ENCODE measurements around the gene TDRD7. TPM values are rescaled to one million over a fixed set of nuclear protein-coding genes. Genes with fewer than 3 reads are reported as not detected.

Gene TDRD7
- total RNA-seq, 1 donor from 2014 or later: 8.1 TPM

GRCh38 chr9:97510797-97511654, 99.1 kb downstream of the TDRD7 start:
- Histone ChIP-seq H3K27ac (no peak overlapping the region), H3K4me3 (no peak overlapping the region), H3K36me3 (no peaks in the 10 kb centered on the region), H3K9me3 (ENCODE audit: low read depth) (no peaks in the 10 kb centered on the region), H3K9ac (no peak overlapping the region), H3F3A (ENCODE audit: low read depth) (no peaks in the 10 kb centered on the region), H4K20me1 (ENCODE audit: low read depth) (no peaks in the 10 kb centered on the region), H3K4me1 (peaks cover 4% of the 10 kb centered on the region), H3K27me3 (peaks cover 17% of the 10 kb centered on the region), H3K79me2 (ENCODE audit: low read depth) (no peaks in the 10 kb centered on the region), H2AFZ (replicated peaks) (no peak overlapping the region), H3K4me2 (no peak overlapping the region)
- Mint-ChIP-seq H3K9me3 (no peaks in the 10 kb centered on the region), H3K4me1 (peaks cover 2% of the 10 kb centered on the region), H3K4me3 (no peak overlapping the region), H3K27me3 (ENCODE audit: insufficient read depth, low read depth) (peaks cover 6% of the 10 kb centered on the region), H3K27ac (no peak overlapping the region), H3K36me3 (no peaks in the 10 kb centered on the region)
- no peak for TF ChIP-seq EZH2 (IDR thresholded peaks at IDR 0.05)
- TF ChIP-seq, protein P1, sequence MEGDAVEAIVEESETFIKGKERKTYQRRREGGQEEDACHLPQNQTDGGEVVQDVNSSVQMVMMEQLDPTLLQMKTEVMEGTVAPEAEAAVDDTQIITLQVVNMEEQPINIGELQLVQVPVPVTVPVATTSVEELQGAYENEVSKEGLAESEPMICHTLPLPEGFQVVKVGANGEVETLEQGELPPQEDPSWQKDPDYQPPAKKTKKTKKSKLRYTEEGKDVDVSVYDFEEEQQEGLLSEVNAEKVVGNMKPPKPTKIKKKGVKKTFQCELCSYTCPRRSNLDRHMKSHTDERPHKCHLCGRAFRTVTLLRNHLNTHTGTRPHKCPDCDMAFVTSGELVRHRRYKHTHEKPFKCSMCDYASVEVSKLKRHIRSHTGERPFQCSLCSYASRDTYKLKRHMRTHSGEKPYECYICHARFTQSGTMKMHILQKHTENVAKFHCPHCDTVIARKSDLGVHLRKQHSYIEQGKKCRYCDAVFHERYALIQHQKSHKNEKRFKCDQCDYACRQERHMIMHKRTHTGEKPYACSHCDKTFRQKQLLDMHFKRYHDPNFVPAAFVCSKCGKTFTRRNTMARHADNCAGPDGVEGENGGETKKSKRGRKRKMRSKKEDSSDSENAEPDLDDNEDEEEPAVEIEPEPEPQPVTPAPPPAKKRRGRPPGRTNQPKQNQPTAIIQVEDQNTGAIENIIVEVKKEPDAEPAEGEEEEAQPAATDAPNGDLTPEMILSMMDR (IDR thresholded peaks at IDR 0.05): no peak
- TF ChIP-seq EZH2phosphoT487 (IDR thresholded peaks at IDR 0.05): no peak
- DNase-seq (ENCODE audit: low spot score): no peak

GRCh38 chr9:97511655-97512427, 99.9 kb downstream of the TDRD7 start:
- H3K27me3 Mint-ChIP-seq (ENCODE audit: insufficient read depth, low read depth): peaks cover 9% of the 10 kb centered on the region
- Histone ChIP-seq H3K4me3 (no peak overlapping the region), H4K20me1 (ENCODE audit: low read depth) (no peaks in the 10 kb centered on the region), H2AFZ (replicated peaks) (no peak overlapping the region), H3K4me1 (peaks cover 12% of the 10 kb centered on the region), H3K79me2 (ENCODE audit: low read depth) (no peaks in the 10 kb centered on the region), H3F3A (ENCODE audit: low read depth) (no peaks in the 10 kb centered on the region), H3K27ac (no peak overlapping the region), H3K9me3 (ENCODE audit: low read depth) (no peaks in the 10 kb centered on the region), H3K36me3 (no peaks in the 10 kb centered on the region), H3K9ac (no peak overlapping the region), H3K27me3 (peaks cover 9% of the 10 kb centered on the region), H3K4me2 (no peak overlapping the region)
- TF ChIP-seq, protein P1 (IDR thresholded peaks at IDR 0.05): no peak
- TF ChIP-seq EZH2 (IDR thresholded peaks at IDR 0.05): no peak
- TF ChIP-seq EZH2phosphoT487 (IDR thresholded peaks at IDR 0.05): no peak
- H3K4me3 Mint-ChIP-seq: peak overlapping the region; percentile 33
- peaks cover 11% of the 10 kb centered on the region for H3K4me1 Mint-ChIP-seq
- H3K27ac Mint-ChIP-seq: no peak overlapping the region
- H3K36me3 Mint-ChIP-seq: no peaks in the 10 kb centered on the region
- H3K9me3 Mint-ChIP-seq: no peaks in the 10 kb centered on the region
- DNase-seq (ENCODE audit: low spot score): no peak

- Histone ChIP-seq H3K4me2 (no peak overlapping the region), H3F3A (ENCODE audit: low read depth) (no peaks in the 10 kb centered on the region), H3K79me2 (ENCODE audit: low read depth) (no peaks in the 10 kb centered on the region), H2AFZ (replicated peaks) (no peak overlapping the region), H3K27ac (no peak overlapping the region), H4K20me1 (ENCODE audit: low read depth) (no peaks in the 10 kb centered on the region), H3K9me3 (ENCODE audit: low read depth) (no peaks in the 10 kb centered on the region), H3K4me1 (peaks cover 13% of the 10 kb centered on the region), H3K4me3 (no peak overlapping the region), H3K27me3 (no peaks in the 10 kb centered on the region), H3K9ac (no peak overlapping the region), H3K36me3 (no peaks in the 10 kb centered on the region)
- DNase-seq (ENCODE audit: low spot score): no peak
- no peaks in the 10 kb centered on the region for H3K36me3 Mint-ChIP-seq
- peaks cover 18% of the 10 kb centered on the region for H3K4me1 Mint-ChIP-seq
- no peak overlapping the region for H3K4me3 Mint-ChIP-seq
- TF ChIP-seq EZH2phosphoT487 (IDR thresholded peaks at IDR 0.05) (no peak), EZH2 (IDR thresholded peaks at IDR 0.05) (no peak)
- TF ChIP-seq, protein P1 (IDR thresholded peaks at IDR 0.05): no peak
- H3K9me3 Mint-ChIP-seq: no peaks in the 10 kb centered on the region
- H3K27ac Mint-ChIP-seq: no peak overlapping the region
- peaks cover 13% of the 10 kb centered on the region for H3K27me3 Mint-ChIP-seq (ENCODE audit: insufficient read depth, low read depth)
Observed at GRCh38 chr9:97512966-97513560, 101.2 kb downstream of the TDRD7 start.

Data from neural progenitor cell (in vitro differentiated cells).